Measurements from ENCODE around the gene PLEKHA7.

Gene PLEKHA7

GRCh38 chr11:16841481-16841880 lies 172.7 kb downstream of the PLEKHA7 start:
- no peak for DNase-seq (ENCODE audit: low spot score)

- no peak for DNase-seq (ENCODE audit: low spot score)
These were observed 173.3 kb downstream of the PLEKHA7 start for GRCh38 chr11:16840951-16841350.

GRCh38 chr11:16839821-16840220 lies 174.4 kb downstream of the PLEKHA7 start:
- no peak for DNase-seq (ENCODE audit: low spot score)

GRCh38 chr11:16834384-16834783 lies 179.8 kb downstream of the PLEKHA7 start:
- no peak for DNase-seq (ENCODE audit: low spot score)

- DNase-seq (ENCODE audit: low spot score): no peak
These were observed 181.2 kb downstream of the PLEKHA7 start for GRCh38 chr11:16833026-16833425.

- no peak for DNase-seq (ENCODE audit: low spot score)
These were observed 182.0 kb downstream of the PLEKHA7 start for GRCh38 chr11:16832193-16832539.

GRCh38 chr11:16831316-16832192 lies 182.7 kb downstream of the PLEKHA7 start:
- DNase-seq (ENCODE audit: low spot score): no peak

GRCh38 chr11:16827139-16827538 lies 187.1 kb downstream of the PLEKHA7 start:
- no peak for DNase-seq (ENCODE audit: low spot score)

GRCh38 chr11:16825968-16826367 lies 188.2 kb downstream of the PLEKHA7 start:
- no peak for DNase-seq (ENCODE audit: low spot score)

- DNase-seq (ENCODE audit: low spot score): no peak
These were observed 189.1 kb downstream of the PLEKHA7 start for GRCh38 chr11:16825101-16825500.

- peak; percentile 81 for DNase-seq (ENCODE audit: low spot score)
These were observed 193.7 kb downstream of the PLEKHA7 start for GRCh38 chr11:16820324-16821092.

- no peak for DNase-seq (ENCODE audit: low spot score)
These were observed 195.9 kb downstream of the PLEKHA7 start for GRCh38 chr11:16818284-16818683.

GRCh38 chr11:16817351-16817750 lies 196.9 kb downstream of the PLEKHA7 start:
- no peak for DNase-seq (ENCODE audit: low spot score)

GRCh38 chr11:16816358-16817270 lies 197.6 kb downstream of the PLEKHA7 start:
- no peak for DNase-seq (ENCODE audit: low spot score)

- no peak for DNase-seq (ENCODE audit: low spot score)
These were observed 199.0 kb downstream of the PLEKHA7 start for GRCh38 chr11:16815047-16815767.

- no peak for DNase-seq (ENCODE audit: low spot score)
These were observed 199.7 kb downstream of the PLEKHA7 start for GRCh38 chr11:16814410-16815046.

GRCh38 chr11:16813126-16813525 lies 201.1 kb downstream of the PLEKHA7 start:
- DNase-seq (ENCODE audit: low spot score): no peak

- DNase-seq (ENCODE audit: low spot score): peak; percentile 58
These were observed 201.9 kb downstream of the PLEKHA7 start for GRCh38 chr11:16812274-16812673.

GRCh38 chr11:16811136-16812020 lies 202.8 kb downstream of the PLEKHA7 start:
- no peak for DNase-seq (ENCODE audit: low spot score)

Measured in iPS-NIHi11 (cell line).